ENCODE results near the gene SLC5A2.

The SLC5A2 gene

GRCh38 chr16:31464781-31465260 lies 18.1 kb upstream of the SLC5A2 start:
- no peaks in the 10 kb centered on the region for H3K27me3 ChIP-seq (ENCODE audit: control insufficient read depth in 1 of 2, insufficient read depth in 1 of 2, low read length in 2 of 2)
- H3K18ac ChIP-seq (ENCODE audit: low read depth in 1 of 2, low read length in 2 of 2): no peak overlapping the region
- peaks cover 28% of the 10 kb centered on the region for H3K79me1 ChIP-seq (replicated peaks; ENCODE audit: low read length, poor library complexity, severe bottlenecking)
- H2AFZ ChIP-seq (ENCODE audit: low read depth, low read length): no peak overlapping the region
- H3K27ac ChIP-seq (ENCODE audit: low read length, poor library complexity, severe bottlenecking): no peak overlapping the region
- H3K4me2 ChIP-seq (ENCODE audit: low read length, poor library complexity, severe bottlenecking): no peak overlapping the region
- no peak for DNase-seq
- H3K4me3 ChIP-seq (ENCODE audit: insufficient read depth in 1 of 2, low read depth in 1 of 2, low read length in 2 of 2): no peak overlapping the region
- no peaks in the 10 kb centered on the region for H3K9me3 ChIP-seq (ENCODE audit: control insufficient read depth, low read length)
- H4K91ac ChIP-seq (ENCODE audit: low read length): peak overlapping the region; percentile 41
- no peak overlapping the region for H2BK15ac ChIP-seq (ENCODE audit: low read depth, poor library complexity, severe bottlenecking)
- H3K36me3 ChIP-seq (ENCODE audit: control insufficient read depth in 1 of 2, insufficient read depth in 2 of 2, low read depth in 1 of 2, low read length in 2 of 2): peaks cover 44 to 58% of the 10 kb centered on the region in 2 experiments
- H3K14ac ChIP-seq (ENCODE audit: low read length in 2 of 2): no peak overlapping the region
- H3K9ac ChIP-seq (ENCODE audit: low read length): no peak overlapping the region
- WGBS: 92% methylated on average over 17 of the region's 17 CpGs
- no peak overlapping the region for H3K4ac ChIP-seq (ENCODE audit: low read depth in 1 of 2, low read length in 2 of 2)
- no peak overlapping the region for H2BK12ac ChIP-seq (ENCODE audit: low read length in 2 of 2)
- H3K23ac ChIP-seq (ENCODE audit: low read length in 2 of 2): no peak overlapping the region
- no peak overlapping the region for H2BK5ac ChIP-seq (ENCODE audit: low read depth, low read length, poor library complexity, severe bottlenecking)
- H4K8ac ChIP-seq (ENCODE audit: low read length): no peak overlapping the region
- no peak overlapping the region for H2BK120ac ChIP-seq (ENCODE audit: low read depth, low read length)
- peaks cover 7% of the 10 kb centered on the region for H3K4me1 ChIP-seq (ENCODE audit: control insufficient read depth, insufficient read depth, low read depth, low read length)
- H2AK5ac ChIP-seq (ENCODE audit: low read length, severe bottlenecking): no peak overlapping the region

- no peak overlapping the region for H3K18ac ChIP-seq (ENCODE audit: low read depth in 1 of 2, low read length in 2 of 2)
- H2AFZ ChIP-seq (ENCODE audit: low read depth, low read length): no peak overlapping the region
- no peak overlapping the region for H3K4ac ChIP-seq (ENCODE audit: low read depth in 1 of 2, low read length in 2 of 2)
- no peak overlapping the region for H2BK15ac ChIP-seq (ENCODE audit: low read depth, poor library complexity, severe bottlenecking)
- H3K4me3 ChIP-seq (ENCODE audit: insufficient read depth in 1 of 2, low read depth in 1 of 2, low read length in 2 of 2): no peak overlapping the region
- no peak overlapping the region for H3K23ac ChIP-seq (ENCODE audit: low read length in 2 of 2)
- no peak overlapping the region for H3K4me2 ChIP-seq (ENCODE audit: low read length, poor library complexity, severe bottlenecking)
- no peak overlapping the region for H2AK5ac ChIP-seq (ENCODE audit: low read length, severe bottlenecking)
- no peak overlapping the region for H3K9ac ChIP-seq (ENCODE audit: low read length)
- peaks cover 44 to 58% of the 10 kb centered on the region in 2 experiments for H3K36me3 ChIP-seq (ENCODE audit: control insufficient read depth in 1 of 2, insufficient read depth in 2 of 2, low read depth in 1 of 2, low read length in 2 of 2)
- H3K14ac ChIP-seq (ENCODE audit: low read length in 2 of 2): no peak overlapping the region
- WGBS: 96% methylated on average over 20 of the region's 20 CpGs
- no peak overlapping the region for H3K27ac ChIP-seq (ENCODE audit: low read length, poor library complexity, severe bottlenecking)
- H2BK5ac ChIP-seq (ENCODE audit: low read depth, low read length, poor library complexity, severe bottlenecking): no peak overlapping the region
- H4K91ac ChIP-seq (ENCODE audit: low read length): no peak overlapping the region
- H3K27me3 ChIP-seq (ENCODE audit: control insufficient read depth in 1 of 2, insufficient read depth in 1 of 2, low read length in 2 of 2): no peaks in the 10 kb centered on the region
- H3K79me1 ChIP-seq (replicated peaks; ENCODE audit: low read length, poor library complexity, severe bottlenecking): peaks cover 28% of the 10 kb centered on the region
- no peak overlapping the region for H2BK120ac ChIP-seq (ENCODE audit: low read depth, low read length)
- no peak overlapping the region for H2BK12ac ChIP-seq (ENCODE audit: low read length in 2 of 2)
- no peak overlapping the region for H4K8ac ChIP-seq (ENCODE audit: low read length)
- H3K4me1 ChIP-seq (ENCODE audit: control insufficient read depth, insufficient read depth, low read depth, low read length): peaks cover 5% of the 10 kb centered on the region
- no peak for DNase-seq
- no peaks in the 10 kb centered on the region for H3K9me3 ChIP-seq (ENCODE audit: control insufficient read depth, low read length)
These were observed 17.0 kb upstream of the SLC5A2 start for GRCh38 chr16:31465788-31466370.

GRCh38 chr16:31466381-31466841 lies 16.5 kb upstream of the SLC5A2 start:
- no peak overlapping the region for H3K23ac ChIP-seq (ENCODE audit: low read length in 2 of 2)
- no peak overlapping the region for H4K8ac ChIP-seq (ENCODE audit: low read length)

GRCh38 chr16:31467151-31467773 lies 15.7 kb upstream of the SLC5A2 start:
- 83% methylated on average over 3 of the region's 5 CpGs for WGBS
- H3K9me3 ChIP-seq (ENCODE audit: control insufficient read depth, low read length): no peaks in the 10 kb centered on the region
- no peak overlapping the region for H2BK12ac ChIP-seq (ENCODE audit: low read length in 2 of 2)
- H3K14ac ChIP-seq (ENCODE audit: low read length in 2 of 2): no peak overlapping the region
- H3K4ac ChIP-seq (ENCODE audit: low read depth in 1 of 2, low read length in 2 of 2): no peak overlapping the region
- H3K27me3 ChIP-seq (ENCODE audit: control insufficient read depth in 1 of 2, insufficient read depth in 1 of 2, low read length in 2 of 2): no peaks in the 10 kb centered on the region
- H2BK5ac ChIP-seq (ENCODE audit: low read depth, low read length, poor library complexity, severe bottlenecking): no peak overlapping the region
- DNase-seq: no peak
- H3K27ac ChIP-seq (ENCODE audit: low read length, poor library complexity, severe bottlenecking): no peak overlapping the region
- no peak overlapping the region for H3K18ac ChIP-seq (ENCODE audit: low read depth in 1 of 2, low read length in 2 of 2)
- no peak overlapping the region for H2AK5ac ChIP-seq (ENCODE audit: low read length, severe bottlenecking)
- H4K8ac ChIP-seq (ENCODE audit: low read length): no peak overlapping the region
- H3K23ac ChIP-seq (ENCODE audit: low read length in 2 of 2): no peak overlapping the region
- H2BK120ac ChIP-seq (ENCODE audit: low read depth, low read length): no peak overlapping the region
- no peak overlapping the region for H4K91ac ChIP-seq (ENCODE audit: low read length)
- H3K4me1 ChIP-seq (ENCODE audit: control insufficient read depth, insufficient read depth, low read depth, low read length): peaks cover 9% of the 10 kb centered on the region
- no peak overlapping the region for H3K9ac ChIP-seq (ENCODE audit: low read length)
- peaks cover 38 to 50% of the 10 kb centered on the region in 2 experiments for H3K36me3 ChIP-seq (ENCODE audit: control insufficient read depth in 1 of 2, insufficient read depth in 2 of 2, low read depth in 1 of 2, low read length in 2 of 2)
- no peak overlapping the region for H2AFZ ChIP-seq (ENCODE audit: low read depth, low read length)
- H3K4me2 ChIP-seq (ENCODE audit: low read length, poor library complexity, severe bottlenecking): no peak overlapping the region
- no peak overlapping the region for H3K4me3 ChIP-seq (ENCODE audit: insufficient read depth in 1 of 2, low read depth in 1 of 2, low read length in 2 of 2)
- no peak overlapping the region for H2BK15ac ChIP-seq (ENCODE audit: low read depth, poor library complexity, severe bottlenecking)
- peaks cover 21% of the 10 kb centered on the region for H3K79me1 ChIP-seq (replicated peaks; ENCODE audit: low read length, poor library complexity, severe bottlenecking)

More at GRCh38 chr16:31466381-31466841, 16.5 kb upstream of the SLC5A2 start:
- no peak for DNase-seq
- H3K18ac ChIP-seq (ENCODE audit: low read depth in 1 of 2, low read length in 2 of 2): no peak overlapping the region
- no peak overlapping the region for H3K4me2 ChIP-seq (ENCODE audit: low read length, poor library complexity, severe bottlenecking)
- no peaks in the 10 kb centered on the region for H3K27me3 ChIP-seq (ENCODE audit: control insufficient read depth in 1 of 2, insufficient read depth in 1 of 2, low read length in 2 of 2)
- H3K27ac ChIP-seq (ENCODE audit: low read length, poor library complexity, severe bottlenecking): no peak overlapping the region
- no peak overlapping the region for H2BK15ac ChIP-seq (ENCODE audit: low read depth, poor library complexity, severe bottlenecking)
- H3K14ac ChIP-seq (ENCODE audit: low read length in 2 of 2): no peak overlapping the region
- no peak overlapping the region for H2AK5ac ChIP-seq (ENCODE audit: low read length, severe bottlenecking)
- H2BK120ac ChIP-seq (ENCODE audit: low read depth, low read length): no peak overlapping the region
- no peak overlapping the region for H3K4ac ChIP-seq (ENCODE audit: low read depth in 1 of 2, low read length in 2 of 2)
- no peaks in the 10 kb centered on the region for H3K9me3 ChIP-seq (ENCODE audit: control insufficient read depth, low read length)
- H4K91ac ChIP-seq (ENCODE audit: low read length): no peak overlapping the region
- no peak overlapping the region for H3K4me3 ChIP-seq (ENCODE audit: insufficient read depth in 1 of 2, low read depth in 1 of 2, low read length in 2 of 2)
- 92% methylated on average over 18 of the region's 18 CpGs for WGBS
- no peak overlapping the region for H3K9ac ChIP-seq (ENCODE audit: low read length)
- peaks cover 10% of the 10 kb centered on the region for H3K4me1 ChIP-seq (ENCODE audit: control insufficient read depth, insufficient read depth, low read depth, low read length)
- H3K79me1 ChIP-seq (replicated peaks; ENCODE audit: low read length, poor library complexity, severe bottlenecking): peaks cover 28% of the 10 kb centered on the region
- peaks cover 44 to 58% of the 10 kb centered on the region in 2 experiments for H3K36me3 ChIP-seq (ENCODE audit: control insufficient read depth in 1 of 2, insufficient read depth in 2 of 2, low read depth in 1 of 2, low read length in 2 of 2)
- H2AFZ ChIP-seq (ENCODE audit: low read depth, low read length): no peak overlapping the region
- no peak overlapping the region for H2BK5ac ChIP-seq (ENCODE audit: low read depth, low read length, poor library complexity, severe bottlenecking)
- H2BK12ac ChIP-seq (ENCODE audit: low read length in 2 of 2): no peak overlapping the region
